DMS 273 (cell line): ENCODE measurements around the gene TCF23.

Experiments
- DNase-seq: peaks from one replicate; lab custom pipeline; 2025; ENCODE audit not compliant: unreplicated experiment; lab: John Stamatoyannopoulos, UW

TCF23 gene

DNA sequence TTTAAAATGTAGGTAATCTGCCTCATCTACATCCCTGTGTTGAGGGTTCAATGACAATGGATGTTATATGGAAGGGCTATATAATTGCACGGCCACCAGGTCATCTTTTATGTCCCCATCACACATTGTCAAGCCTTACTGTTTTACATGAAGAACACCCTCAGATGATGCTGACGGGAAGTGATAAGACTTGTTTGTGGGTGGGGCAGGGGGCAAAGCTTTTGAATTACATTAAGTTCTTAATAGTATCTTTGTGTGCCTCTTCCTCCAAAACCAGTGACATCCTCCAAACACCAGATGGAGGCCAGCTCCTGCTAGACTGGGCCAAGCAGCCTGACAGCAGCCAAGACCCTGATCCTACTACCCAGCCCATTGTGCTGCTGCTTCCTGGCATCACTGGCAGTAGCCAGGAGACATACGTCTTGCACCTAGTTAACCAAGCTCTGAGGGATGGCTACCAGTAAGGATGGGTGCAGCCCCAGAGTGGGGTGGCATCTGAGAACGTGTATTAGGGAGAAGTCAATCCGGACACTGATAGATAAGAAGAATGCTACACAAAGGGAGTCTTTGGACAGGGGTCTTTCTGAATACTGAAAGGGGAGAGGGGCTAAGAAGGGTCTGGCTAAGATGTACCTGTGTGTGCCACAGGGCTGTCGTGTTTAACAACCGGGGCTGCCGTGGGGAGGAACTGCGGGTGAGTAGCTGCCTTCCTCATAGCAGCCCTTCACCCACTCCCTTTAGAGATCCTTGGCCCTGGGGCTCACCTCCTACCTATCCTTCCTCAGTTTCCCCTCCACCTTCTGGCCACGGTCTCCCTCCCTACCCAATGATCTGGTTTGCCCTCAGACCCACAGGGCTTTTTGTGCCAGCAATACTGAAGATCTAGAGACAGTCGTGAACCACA lies 19.9 kb upstream of the TCF23 start:
- DNase-seq, result no peak

DNA sequence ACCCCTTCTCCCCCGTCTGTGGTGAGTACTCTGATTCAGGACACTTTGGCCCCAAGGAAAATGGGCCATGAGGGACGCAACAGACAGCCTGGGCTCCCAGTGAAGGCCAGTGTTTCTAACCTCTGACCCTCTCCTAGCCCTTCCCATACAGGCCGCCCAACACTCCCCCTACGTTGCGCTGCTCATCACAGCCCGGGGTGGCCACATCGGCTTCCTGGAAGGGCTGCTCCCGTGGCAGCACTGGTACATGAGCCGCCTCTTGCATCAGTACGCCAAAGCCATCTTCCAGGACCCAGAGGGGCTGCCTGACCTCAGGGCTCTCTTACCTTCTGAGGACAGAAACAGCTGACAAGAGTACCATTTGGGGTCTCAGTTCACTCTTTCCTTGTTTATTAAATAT lies 18.4 kb upstream of the TCF23 start:
- DNase-seq, result no peak

- DNase-seq, result no peak
Measured at GRCh38 chr2:27131429-27131828, 17.4 kb upstream of the TCF23 start.

- DNase-seq, result peak; percentile 51
Measured at GRCh38 chr2:27133195-27133875, 15.5 kb upstream of the TCF23 start.

DNA sequence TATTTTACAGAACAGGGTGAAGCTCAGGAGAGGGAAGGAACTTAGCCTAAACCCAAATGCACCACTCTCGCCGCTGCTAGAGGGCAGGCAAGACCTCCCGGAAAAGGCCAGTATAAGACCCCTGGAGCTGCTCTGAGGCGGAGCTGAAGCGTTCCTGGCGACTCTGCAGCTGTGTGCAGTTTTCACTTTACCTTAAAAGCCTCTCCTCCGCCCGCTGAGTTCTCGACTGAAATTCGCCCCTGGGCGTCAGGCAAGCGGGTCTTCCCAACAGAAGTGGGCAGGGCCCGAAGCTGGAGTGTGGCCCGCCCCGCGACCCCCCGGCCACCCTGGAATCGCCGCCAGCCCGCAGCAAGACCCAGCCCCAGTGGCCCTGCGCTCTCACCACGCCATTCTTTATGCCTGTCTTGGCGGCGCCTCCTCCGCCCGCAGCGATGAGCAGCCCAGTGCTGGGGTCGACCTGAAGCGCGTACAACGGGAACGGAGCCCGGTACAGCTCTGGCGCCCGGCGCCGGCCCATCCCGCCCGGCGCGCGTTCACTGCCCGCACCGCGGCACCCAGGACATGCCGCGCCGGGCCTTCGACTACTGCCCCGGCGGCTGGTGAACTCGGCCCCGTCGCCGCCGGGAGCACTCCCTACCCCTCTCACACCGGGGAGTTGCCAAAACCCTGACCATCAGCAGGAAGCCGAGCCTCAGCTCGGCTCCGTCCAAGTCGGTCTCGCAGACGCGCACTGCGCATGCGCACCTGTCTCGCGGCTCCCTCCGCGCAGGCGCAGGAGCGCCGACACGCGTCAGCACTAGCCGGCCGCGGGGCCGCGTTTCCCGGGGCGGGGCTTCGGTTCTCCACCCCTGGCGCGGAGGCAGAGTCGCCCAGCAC lies 14.7 kb upstream of the TCF23 start, which contains the start of gene PREB:
PREB (minus strand) TSS at position 732 of the 876 bp plus-strand sequence; CDS start at position 517, 215 bp downstream.
- DNase-seq, result peak; percentile 99

DNA sequence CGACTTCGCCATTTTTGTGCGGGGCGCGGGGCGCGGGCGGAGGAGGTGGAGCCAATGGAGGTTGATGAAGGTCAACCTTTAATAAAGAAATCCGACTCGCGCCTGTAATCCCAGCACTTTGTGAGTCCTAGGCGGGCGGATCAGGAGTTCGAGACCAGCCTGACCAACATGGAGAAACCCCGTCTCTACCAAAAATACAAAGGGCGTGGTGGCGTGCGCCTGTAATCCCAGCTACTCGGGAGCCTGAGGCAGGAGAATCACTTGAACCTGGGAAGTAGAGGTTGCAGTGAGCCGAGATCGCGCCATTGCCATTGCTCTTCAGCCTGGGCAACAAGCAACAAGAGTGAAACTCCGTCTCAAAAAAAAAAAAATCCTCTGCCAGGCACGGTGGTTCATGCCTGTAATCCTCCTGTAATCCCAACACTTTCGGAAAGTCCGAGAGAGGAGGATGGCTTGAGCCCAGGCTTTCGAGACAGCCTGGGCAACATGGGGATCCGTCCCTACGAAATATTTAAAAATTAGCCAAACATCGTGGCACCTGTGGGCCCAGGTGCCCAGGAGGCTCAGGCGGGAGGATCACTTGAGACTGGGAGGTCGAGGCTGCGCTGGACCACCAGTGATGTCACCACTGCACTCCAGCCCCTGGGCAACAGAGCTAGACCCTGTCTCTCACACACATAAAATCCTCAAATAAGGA lies 13.9 kb upstream of the TCF23 start:
- DNase-seq, result no peak

- DNase-seq, result no peak
Measured at GRCh38 chr2:27135478-27135955, 13.3 kb upstream of the TCF23 start.

GRCh38 chr2:27136751-27137150 lies 12.1 kb upstream of the TCF23 start:
- DNase-seq, result no peak

- DNase-seq, result no peak
Measured at GRCh38 chr2:27137322-27137935, 11.4 kb upstream of the TCF23 start.

- no peak for DNase-seq
Measured at GRCh38 chr2:27138111-27138510, 10.7 kb upstream of the TCF23 start.

DNA sequence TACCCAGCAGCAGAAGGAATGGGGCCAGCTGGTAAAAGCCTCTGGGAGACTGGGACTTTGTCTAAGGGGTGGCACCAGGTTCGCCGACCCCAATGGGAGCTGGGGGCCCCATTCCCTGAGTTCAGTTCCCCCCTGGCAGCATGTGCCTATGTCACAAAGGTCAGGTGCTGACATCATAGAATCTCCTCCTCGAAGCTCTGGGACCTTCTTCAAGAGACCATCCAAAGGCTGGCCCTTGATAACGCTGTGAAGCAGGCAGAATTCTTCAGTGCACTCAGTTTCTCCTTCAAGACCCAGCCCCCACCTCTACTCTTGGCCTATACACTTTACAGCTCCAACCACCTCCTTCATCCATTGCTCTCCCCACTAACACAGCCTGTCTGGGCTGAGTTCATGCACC lies 9.5 kb upstream of the TCF23 start, which contains the start of gene PRR30:
PRR30 (minus strand) TSS at position 101 of the 400 bp plus-strand sequence. CDS start 1,081 bp downstream, outside the sequence.
- no peak for DNase-seq

- DNase-seq, result no peak
Measured at GRCh38 chr2:27143285-27143684, 5.5 kb upstream of the TCF23 start.

GRCh38 chr2:27145682-27146081 lies 3.1 kb upstream of the TCF23 start:
- DNase-seq, result no peak

- DNase-seq, result no peak
Measured at GRCh38 chr2:27147935-27148334, 869 bp upstream of the TCF23 start.

- no peak for DNase-seq
Measured at GRCh38 chr2:27149570-27150405, 984 bp downstream of the TCF23 start.

GRCh38 chr2:27150639-27151230 lies 1.9 kb downstream of the TCF23 start:
- no peak for DNase-seq

DNA sequence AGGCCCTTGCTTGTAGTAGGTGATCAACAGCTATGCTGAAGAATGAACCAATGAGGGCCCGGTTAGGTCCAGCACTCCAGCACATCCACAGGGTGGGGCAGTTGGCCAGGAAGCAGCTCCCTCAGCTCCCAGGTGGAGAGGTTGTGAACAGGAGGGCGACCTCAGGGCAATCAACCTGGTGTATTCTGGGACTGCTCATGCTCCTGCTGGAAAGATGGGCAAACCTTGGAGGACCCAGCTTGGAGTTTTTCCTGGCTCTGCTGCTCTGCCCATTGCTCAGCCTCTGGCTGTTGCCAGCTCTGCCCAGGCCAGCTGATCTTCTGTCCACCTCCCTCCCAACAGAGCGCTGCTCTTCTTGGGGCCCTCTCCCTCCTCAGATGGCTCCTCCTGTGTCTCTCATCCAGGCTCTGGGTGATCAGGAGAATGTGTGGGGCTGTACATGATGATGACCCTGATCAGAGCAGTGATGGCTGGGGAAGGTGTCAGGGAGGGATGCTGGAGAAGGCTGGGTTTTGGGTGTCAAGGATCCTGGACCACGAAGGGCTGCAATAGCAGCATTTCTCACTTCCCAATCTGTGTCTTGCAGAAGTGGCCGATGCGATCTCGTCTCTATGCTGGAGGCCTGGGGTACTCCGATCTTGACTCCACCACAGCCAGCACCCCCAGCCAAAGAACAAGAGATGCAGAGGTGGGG lies 3.4 kb downstream of the TCF23 start:
- no peak for DNase-seq
